OCI-LY7 (cell line): ENCODE measurements around the gene ARPC5L. TPM values are rescaled to one million over a fixed set of nuclear protein-coding genes. Genes with fewer than 3 reads are reported as not detected.
A peak's percentile ranks its signal among the peaks of the same experiment; 100 is the strongest.

Experiments used
- BruUV-seq: library from RNA; stranded (reverse); fragments of 400-500 nt; replicated peaks from 2 replicates; lab custom pipeline; 2021; lab: Mats Ljungman, UMichigan
- CTCF ChIA-PET: fragments of 300-600 bp; sonication (Branson Sonifier 250); formaldehyde crosslinking; loops from one replicate; lab custom pipeline; 2022; ENCODE audit warnings: antibody characterized with exemption; ENCODE audit not compliant: unreplicated experiment; lab: Charles Lee
- POLR2A ChIA-PET: fragments of 300-600 bp; sonication (Branson Sonifier 250); formaldehyde crosslinking; loops from one replicate; lab custom pipeline; 2022; ENCODE audit warnings: antibody characterized with exemption; lab: Charles Lee
- DNase-seq: peaks from one replicate; pipeline ENCODE4 v3.0.0-alpha.2; 2015; ENCODE audit warnings: low spot score
- H2AFZ ChIP-seq: fragments of 200-600 bp; sonication (generic), shearing (Covaris generic); 2 replicates; pipeline ENCODE4 v1.6.1; 2014; ENCODE audit warnings: mild to moderate bottlenecking, antibody characterized with exemption, low read length, moderate library complexity
- H3K27ac ChIP-seq: fragments of 200-600 bp; sonication (generic); 2 replicates; pipeline ENCODE4 v1.5.1; 2014; ENCODE audit warnings: mixed run types, low read depth, mild to moderate bottlenecking, moderate library complexity, low read length, inconsistent platforms; ENCODE audit not compliant: poor library complexity, severe bottlenecking
- H3K36me3 ChIP-seq: fragments of 200-600 bp; sonication (generic); 2 replicates; pipeline ENCODE4 v1.6.1; 2014; ENCODE audit warnings: mild to moderate bottlenecking, antibody characterized with exemption, low read length, moderate library complexity, mixed read lengths; ENCODE audit not compliant: insufficient read depth
- H3K4me1 ChIP-seq: fragments of 200-600 bp; sonication (generic); 2 replicates; pipeline ENCODE4 v1.5.1; 2014; ENCODE audit warnings: mild to moderate bottlenecking, low read length; ENCODE audit not compliant: insufficient read depth, poor library complexity, severe bottlenecking
- H3K4me2 ChIP-seq: fragments of 200-600 bp; sonication (generic); 2 replicates; pipeline ENCODE4 v1.6.1; 2014; ENCODE audit warnings: mild to moderate bottlenecking, low read length
- H3K4me3 ChIP-seq: fragments of 200-600 bp; sonication (generic); 2 replicates; pipeline ENCODE4 v1.5.1; 2014; ENCODE audit warnings: mild to moderate bottlenecking, low read depth, low read length; ENCODE audit not compliant: poor library complexity, severe bottlenecking
- H3K79me2 ChIP-seq: fragments of 200-600 bp; sonication (generic); 2 replicates; pipeline ENCODE4 v1.6.1; 2016; ENCODE audit warnings: low read depth, mild to moderate bottlenecking, low read length, moderate library complexity, mixed read lengths; ENCODE audit not compliant: insufficient read depth
- H3K9me2 ChIP-seq: fragments of 200-600 bp; sonication (generic); 2 replicates; pipeline ENCODE4 v1.6.1; 2016; ENCODE audit warnings: mild to moderate bottlenecking, low read length, mixed read lengths; ENCODE audit not compliant: insufficient read depth
- H3K9me3 ChIP-seq: fragments of 200-600 bp; sonication (generic); 2 replicates; pipeline ENCODE4 v1.6.1; 2014; ENCODE audit warnings: mild to moderate bottlenecking, mixed run types, low read length, mixed read lengths
- H4K20me1 ChIP-seq: fragments of 200-600 bp; sonication (generic); 2 replicates; pipeline ENCODE4 v1.6.1; 2014; ENCODE audit warnings: mild to moderate bottlenecking, antibody characterized with exemption, low read length, moderate library complexity, mixed read lengths; ENCODE audit not compliant: insufficient read depth
- CTCF ChIP-seq: fragments of 200-600 bp; sonication (generic); conservative IDR thresholded peaks from 2 replicates; pipeline ENCODE4 v1.5.1; 2014; ENCODE audit warnings: mild to moderate bottlenecking, antibody characterized with exemption, low read length, moderate library complexity, mixed read lengths
- EZH2phosphoT487 ChIP-seq: fragments of 200-600 bp; sonication (generic); IDR thresholded peaks from 2 replicates; pipeline ENCODE4 v1.6.1; 2018; ENCODE audit warnings: low read depth, borderline replicate concordance, mild to moderate bottlenecking, mixed run types, antibody characterized with exemption, low read length, moderate library complexity, mixed read lengths
- intact Hi-C: fragments of 100-400 bp; cut with micrococcal nuclease; formaldehyde crosslinking; loops from one replicate; pipeline ENCODE4 v1.10.0; 2022; ENCODE audit not compliant: unreplicated experiment
- total RNA-seq, 2 experiments: library from RNA; depleted of rRNA in 1 of 2; stranded (reverse); fragments of >200 nt in 1 of 2; shearing (Covaris generic) in 1 of 2; gene quantifications; 2 replicates each; pipeline ENCODE4 v1.2.3, GENCODE V29; 2014 to 2022

Gene ARPC5L
- total RNA-seq, 2 experiments from 2014 or later = 74.0 to 107 TPM

- Histone ChIP-seq H3K4me3 (peak overlapping the region; percentile 79), H3K9me2 (no peaks in the 10 kb centered on the region), H2AFZ (no peak overlapping the region), H3K27ac (peak overlapping the region; percentile 88), H3K9me3 (no peaks in the 10 kb centered on the region), H3K36me3 (peaks cover 58% of the 10 kb centered on the region), H3K4me2 (peak overlapping the region; percentile 95), H4K20me1 (peaks cover 36% of the 10 kb centered on the region), H3K4me1 (peaks cover 56% of the 10 kb centered on the region), H3K79me2 (peaks cover 78% of the 10 kb centered on the region)
- ChIA-PET POLR2A (interaction anchor here (0.6 to 1.9 kb wide), 4 partner anchors 19 to 969 kb away, joined by 3 to 4 read pairs (median 4); no protein-coding TSS in a partner anchor), CTCF (no interaction called here)
- BruUV-seq = no TSS peak
- TF ChIP-seq CTCF = no peak
- no peak for TF ChIP-seq EZH2phosphoT487
- intact Hi-C loops = loop anchor here (2.0 kb wide), 1 partner anchor 272 kb away; the partner anchor contains the start of gene SCAI
- DNase-seq = no peak
Measured at GRCh38 chr9:124870723-124871122, 8.8 kb downstream of the ARPC5L start.

DNA sequence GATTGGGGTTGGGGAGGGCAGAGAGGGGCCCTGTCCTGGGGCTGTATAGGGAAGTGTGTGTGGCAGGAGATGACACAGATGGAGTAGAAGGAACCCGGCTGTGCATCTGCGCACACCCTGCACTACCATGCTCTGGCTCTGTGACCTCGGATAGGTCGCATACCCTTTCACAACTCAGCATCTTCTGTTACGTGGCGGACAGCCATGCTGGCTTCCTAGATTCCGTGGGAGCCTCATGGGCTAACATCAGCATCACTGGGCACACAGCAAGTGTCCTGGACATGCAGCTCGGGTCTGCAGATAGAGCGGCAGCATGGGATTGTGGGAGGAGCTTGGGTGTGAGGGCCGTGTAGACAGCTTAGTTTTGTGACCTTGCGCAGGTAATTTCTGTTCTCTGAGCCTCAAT, 9.2 kb downstream of the ARPC5L start:
- ChIA-PET POLR2A (interaction anchor here (0.5 to 1.9 kb wide), 2 partner anchors 20 to 1559 kb away, joined by 3 to 4 read pairs; no protein-coding TSS in a partner anchor), CTCF (no interaction called here)
- no peaks in the 10 kb centered on the region for H3K9me3 ChIP-seq
- no TSS peak for BruUV-seq
- no peak for DNase-seq
- intact Hi-C loops = loop anchor here (2.0 kb wide), 1 partner anchor 272 kb away; the partner anchor contains the start of gene SCAI
- no peak for TF ChIP-seq CTCF
- no peak for TF ChIP-seq EZH2phosphoT487
- H4K20me1 ChIP-seq = peaks cover 36% of the 10 kb centered on the region
- no peak overlapping the region for H2AFZ ChIP-seq
- H3K79me2 ChIP-seq = peaks cover 78% of the 10 kb centered on the region
- H3K4me2 ChIP-seq = peak overlapping the region; percentile 95
- peaks cover 56% of the 10 kb centered on the region for H3K4me1 ChIP-seq
- H3K36me3 ChIP-seq = peaks cover 62% of the 10 kb centered on the region
- peak overlapping the region; percentile 88 for H3K27ac ChIP-seq
- H3K9me2 ChIP-seq = no peaks in the 10 kb centered on the region
- H3K4me3 ChIP-seq = peak overlapping the region; percentile 79

DNA sequence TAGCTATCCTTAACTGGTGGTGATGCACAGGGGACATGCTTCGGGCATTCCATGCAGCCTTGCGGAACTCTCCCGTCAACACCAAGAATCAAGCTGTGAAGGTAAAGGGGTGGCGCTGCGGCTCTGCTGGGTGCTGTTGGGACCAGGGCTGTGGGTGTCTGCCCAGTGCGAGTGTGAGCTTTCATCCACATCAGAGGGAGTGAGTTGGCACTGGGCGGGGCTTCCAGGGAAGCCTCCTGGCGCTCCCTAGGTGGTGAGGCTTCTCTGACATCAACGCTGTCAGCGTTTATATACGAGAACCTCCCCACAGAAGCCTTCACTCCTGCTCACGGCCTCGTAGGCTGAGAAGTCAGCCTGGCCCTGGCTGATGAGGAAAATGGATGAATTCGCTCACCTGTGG, 11.7 kb downstream of the ARPC5L start:
- H3K4me1 ChIP-seq = peaks cover 39% of the 10 kb centered on the region
- no peaks in the 10 kb centered on the region for H3K9me2 ChIP-seq
- no peaks in the 10 kb centered on the region for H3K9me3 ChIP-seq
- ChIA-PET CTCF (no interaction called here), POLR2A (interaction anchor here (0.8 to 1.1 kb wide), 2 partner anchors 74 to 231 kb away, joined by 3 read pairs; no protein-coding TSS in a partner anchor)
- H3K79me2 ChIP-seq = peaks cover 63% of the 10 kb centered on the region
- BruUV-seq = no TSS peak
- H2AFZ ChIP-seq = no peak overlapping the region
- DNase-seq = no peak
- no peak overlapping the region for H3K4me3 ChIP-seq
- H3K4me2 ChIP-seq = peak overlapping the region; percentile 95; the same call in 1 of the 2 replicates
- TF ChIP-seq CTCF = no peak
- TF ChIP-seq EZH2phosphoT487 = no peak
- H4K20me1 ChIP-seq = peaks cover 36% of the 10 kb centered on the region
- intact Hi-C loops = loop anchor here (2.0 kb wide), 1 partner anchor 21 kb away; no protein-coding TSS in a partner anchor
- peak overlapping the region; percentile 88 for H3K27ac ChIP-seq
- H3K36me3 ChIP-seq = peaks cover 87% of the 10 kb centered on the region
